ENCODE data around the gene KCNK16. TPM values are rescaled to one million over a fixed set of nuclear protein-coding genes. Genes with fewer than 3 reads are reported as not detected.

KCNK16 gene
- total RNA-seq, 4 donors from 2014 or later: not detected

GRCh38 chr6:39302011-39302410, 20.5 kb downstream of the KCNK16 start:
- DNase-seq (ENCODE audit: low spot score in 2 of 2): no peak
- intact Hi-C loops (cut with DNase I; ENCODE audit: low total_unique reads): loop anchor here (5.0 kb wide), 1 partner anchor 135 kb away; no protein-coding TSS in a partner anchor
- WGBS, 2 donors: 77 to 95% methylated on average over 2 of the region's 2 CpGs
- no peak for TF ChIP-seq POLR2A (IDR thresholded peaks at IDR 0.05)
- no peak for TF ChIP-seq CTCF (IDR thresholded peaks at IDR 0.05)
- H3K4me3 ChIP-seq (ENCODE audit: low read depth, poor library complexity, severe bottlenecking): no peak overlapping the region

GRCh38 chr6:39301606-39302005, 20.9 kb downstream of the KCNK16 start:
- TF ChIP-seq CTCF (IDR thresholded peaks at IDR 0.05): no peak
- no peak for TF ChIP-seq POLR2A (IDR thresholded peaks at IDR 0.05)
- no peak for DNase-seq (ENCODE audit: low spot score in 2 of 2)

GRCh38 chr6:39300739-39301138, 21.8 kb downstream of the KCNK16 start:
- TF ChIP-seq CTCF (IDR thresholded peaks at IDR 0.05) (no peak), POLR2A (IDR thresholded peaks at IDR 0.05) (no peak)
- WGBS, 2 donors: 79 to 83% methylated on average over 6 of the region's 6 CpGs
- intact Hi-C loops (cut with DNase I; ENCODE audit: low total_unique reads): loop anchor here (5.0 kb wide), 1 partner anchor 133 kb away; no protein-coding TSS in a partner anchor

More at GRCh38 chr6:39301606-39302005, 20.9 kb downstream of the KCNK16 start:
- WGBS, 2 donors: 52 to 69% methylated on average over 7 of the region's 7 CpGs
- no peak overlapping the region for H3K4me3 ChIP-seq (ENCODE audit: low read depth, poor library complexity, severe bottlenecking)
- intact Hi-C loops (cut with DNase I; ENCODE audit: low total_unique reads): loop anchor here (5.0 kb wide), 1 partner anchor 134 kb away; no protein-coding TSS in a partner anchor

GRCh38 chr6:39298061-39298460, 24.4 kb downstream of the KCNK16 start:
- no peak for DNase-seq (ENCODE audit: low spot score in 2 of 2)
- no peak for TF ChIP-seq POLR2A (IDR thresholded peaks at IDR 0.05)
- TF ChIP-seq CTCF (IDR thresholded peaks at IDR 0.05): no peak
- no peak overlapping the region for H3K4me3 ChIP-seq (ENCODE audit: low read depth, poor library complexity, severe bottlenecking)
- 62 to 79% methylated on average over 7 to 10 of the region's 10 CpGs for WGBS, 2 donors
- intact Hi-C loops (cut with DNase I; ENCODE audit: low total_unique reads): loop anchor here (10.0 kb wide), 1 partner anchor 573 kb away; no protein-coding TSS in a partner anchor

More at GRCh38 chr6:39300739-39301138, 21.8 kb downstream of the KCNK16 start:
- no peak for DNase-seq (ENCODE audit: low spot score in 2 of 2)
- H3K4me3 ChIP-seq (ENCODE audit: low read depth, poor library complexity, severe bottlenecking): no peak overlapping the region

GRCh38 chr6:39296745-39297640, 25.5 kb downstream of the KCNK16 start:
- H3K4me3 ChIP-seq (ENCODE audit: low read depth, poor library complexity, severe bottlenecking): no peak overlapping the region
- no peak for DNase-seq (ENCODE audit: low spot score in 2 of 2)
- TF ChIP-seq POLR2A (IDR thresholded peaks at IDR 0.05) (no peak), CTCF (IDR thresholded peaks at IDR 0.05) (no peak)
- intact Hi-C loops (cut with DNase I; ENCODE audit: low total_unique reads): loop anchor here (10.0 kb wide), 1 partner anchor 572 kb away; no protein-coding TSS in a partner anchor
- WGBS, 2 donors: 54 to 55% methylated on average over 18 of the region's 18 CpGs

Data from lower leg skin (tissue), 4 donors.